Measurements from ENCODE around the gene KCNMB1. TPM values are rescaled to one million over a fixed set of nuclear protein-coding genes. Genes with fewer than 3 reads are reported as not detected.

The KCNMB1 gene
- total and polyA plus RNA-seq, 2 donors (not counting 3 experiments of a cell fraction or from before 2014, with no cell fraction given) = 0.15 to 0.29 TPM

GRCh38 chr5:170393958-170394357 lies 4.8 kb upstream of the KCNMB1 start:
- Histone ChIP-seq H3K4me2 (ENCODE audit: insufficient read depth, low read length) (no peak overlapping the region), H3K27me3 (ENCODE audit: control insufficient read depth in 2 of 2, insufficient read depth in 2 of 2, low read length in 2 of 2) (peaks cover 2 to 7% of the 10 kb centered on the region in 2 experiments), H3K27ac (ENCODE audit: insufficient read depth, low read depth, low read length) (no peak overlapping the region), H3K9ac (replicated peaks; ENCODE audit: extremely low read depth, insufficient read depth, low read length) (no peak overlapping the region), H3K9me3 (replicated peaks; ENCODE audit: control insufficient read depth, insufficient read depth, low read length) (no peaks in the 10 kb centered on the region), H3K9me1 (replicated peaks; ENCODE audit: control insufficient read depth, extremely low read depth, insufficient read depth, low read length) (no peaks in the 10 kb centered on the region), H3K4me3 (replicated peaks in 1 of 3; ENCODE audit: insufficient read depth in 1 of 3, low read depth in 1 of 3, low read length in 3 of 3) (no peak overlapping the region), H3K4me1 (ENCODE audit: control insufficient read depth, extremely low read depth, insufficient read depth, low read length) (peaks cover 6% of the 10 kb centered on the region), H2AFZ (ENCODE audit: low read depth, low read length) (no peak overlapping the region), H3K79me2 (ENCODE audit: control insufficient read depth, insufficient read depth, low read length) (no peaks in the 10 kb centered on the region), H3K36me3 (ENCODE audit: control insufficient read depth in 2 of 2, extremely low read depth in 1 of 2, insufficient read depth in 2 of 2, low read length in 2 of 2) (no peaks in the 10 kb centered on the region), H4K20me1 (replicated peaks; ENCODE audit: control insufficient read depth, extremely low read depth, insufficient read depth, low read length) (no peaks in the 10 kb centered on the region)
- FAIRE-seq = no peak
- ChIA-PET POLR2A (no interaction called here), CTCF (no interaction called here)
- intact Hi-C loops (cut with micrococcal nuclease) (no loop called here), dilution Hi-C loops (cut with MboI; ENCODE audit: extremely low pct_ligation_motif_present, low sequenced_read_pairs) (no loop called here)
- no peak for TF ChIP-seq JUN (IDR thresholded peaks at IDR 0.05; ENCODE audit: borderline replicate concordance, insufficient read depth, insufficient read length, low read depth)
- TF ChIP-seq MYC (IDR thresholded peaks at IDR 0.05; ENCODE audit: low read depth, low read length) = no peak
- no peak for TF ChIP-seq GATA2 (IDR thresholded peaks at IDR 0.05; ENCODE audit: insufficient read depth, insufficient read length, low read depth, low read length)
- TF ChIP-seq CTCF (IDR thresholded peaks at IDR 0.05; ENCODE audit: extremely low read depth in 1 of 2, insufficient read depth in 1 of 2, low read depth in 1 of 2, low read length in 2 of 2) = no peak
- TF ChIP-seq EZH2 (IDR thresholded peaks at IDR 0.05; ENCODE audit: borderline replicate concordance, low read depth, low read length, severe bottlenecking) = no peak
- no peak for TF ChIP-seq MAX (IDR thresholded peaks at IDR 0.05; ENCODE audit: insufficient read depth, insufficient read length)
- TF ChIP-seq POLR2AphosphoS5 (IDR thresholded peaks at IDR 0.05; ENCODE audit: insufficient read depth, low read depth, low read length) = no peak
- TF ChIP-seq POLR2A (IDR thresholded peaks at IDR 0.05; ENCODE audit: low read depth, low read length) = no peak
- TF ChIP-seq FOS (IDR thresholded peaks at IDR 0.05; ENCODE audit: borderline replicate concordance, insufficient read depth, low read length) = no peak
- DNase-seq (ENCODE audit: low read depth, low spot score) = no peak
- no TSS peak for BruUV-seq (replicated peaks)

Measured in endothelial cell of umbilical vein (primary cell).